Hypothalamus (tissue), 51 donors: ENCODE measurements around the gene OSM.
"Not testable (repeated sequence)": the region's sequence is repeated elsewhere in the genome, so short reads cannot be mapped to it uniquely, and the experiment has no call there.

Experiments used
- DNase-seq, 51 donors: peaks; one replicate each; lab custom pipeline; 2025; lab: John Stamatoyannopoulos, UW

The OSM gene

DNA sequence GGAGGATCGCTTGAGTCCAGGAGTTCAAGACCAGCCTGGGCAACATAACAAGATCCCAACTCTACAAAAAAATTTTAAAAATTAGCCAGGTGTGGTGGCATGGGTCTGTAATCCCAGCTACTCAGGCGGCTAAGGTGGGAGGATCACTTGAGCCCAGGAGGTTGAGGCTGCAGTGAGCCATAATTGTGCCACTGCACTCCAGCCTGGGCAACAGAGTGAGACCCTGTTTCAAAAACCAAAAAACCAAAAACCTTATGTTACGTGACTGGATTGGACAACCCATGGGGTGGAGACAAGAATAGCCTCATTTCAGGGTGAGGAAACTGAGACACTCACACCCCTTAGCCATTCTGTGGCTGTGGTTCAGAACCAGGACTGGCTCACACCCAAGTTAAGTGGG, 50.4 kb downstream of the OSM start:
- DNase-seq: not testable (repeated sequence)

DNA sequence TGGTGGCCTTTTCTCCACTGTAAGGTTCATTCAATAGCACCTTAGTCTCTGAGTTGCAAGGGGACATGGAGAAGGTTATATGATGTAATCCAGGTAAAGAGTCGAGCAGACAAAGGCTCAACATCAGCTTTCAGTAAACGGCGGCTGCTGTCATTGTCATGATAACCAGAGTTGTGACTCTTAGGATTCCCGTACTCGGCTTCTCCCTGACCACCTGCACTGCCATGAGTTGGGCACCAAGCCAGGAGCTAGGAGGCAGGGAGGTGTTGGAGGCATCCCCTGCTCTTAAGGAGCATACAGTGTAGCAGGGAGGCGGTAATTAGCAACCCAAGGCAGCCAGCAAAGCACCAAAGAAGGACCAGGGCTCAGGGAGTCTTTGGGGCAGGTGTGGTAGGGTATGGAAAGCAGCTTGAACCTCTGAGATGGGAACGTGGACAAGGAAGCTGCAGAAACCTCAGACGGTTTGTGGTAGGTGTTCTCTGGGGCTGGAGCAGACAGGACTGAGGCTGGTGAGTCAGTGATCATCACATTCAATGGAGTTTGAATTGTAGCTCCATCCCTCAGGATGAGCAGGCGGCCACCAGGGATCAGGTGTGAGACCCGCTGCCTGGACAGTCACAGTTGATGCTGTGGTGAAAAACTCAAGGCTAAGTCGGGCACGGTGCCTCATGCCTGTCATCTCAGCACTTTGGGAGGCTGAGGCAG, 51.8 kb downstream of the OSM start:
- no peak for DNase-seq

DNA sequence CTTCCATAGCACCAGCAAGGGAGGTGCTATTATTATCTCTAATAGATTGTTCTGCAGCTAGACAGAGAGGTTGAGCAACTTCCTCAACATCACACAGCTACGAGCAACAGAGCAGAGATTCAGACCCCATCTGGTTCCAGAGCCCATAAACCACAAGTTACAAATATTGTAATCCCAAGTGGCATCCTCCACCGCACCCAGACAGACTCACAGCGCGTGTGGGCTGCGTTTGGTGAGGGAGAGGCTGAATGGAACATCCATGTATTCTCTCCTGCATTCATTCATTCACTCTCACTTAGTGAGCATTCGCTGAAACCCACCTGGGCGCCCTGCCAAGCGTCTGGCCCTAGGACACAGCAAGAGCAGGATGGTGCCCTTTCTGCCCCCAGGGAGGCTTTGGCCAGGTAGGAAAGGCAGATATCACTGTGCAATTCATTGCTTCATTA, 53.6 kb downstream of the OSM start:
- no peak for DNase-seq
